Left cardiac atrium (tissue), 4 donors: ENCODE data around the gene ZSCAN9. TPM values are rescaled to one million over a fixed set of nuclear protein-coding genes. Genes with fewer than 3 reads are reported as not detected.

Experiments used
- ATAC-seq, 2 donors: fragments of 200-7000 bp; cut with Tn5 transposase; one replicate each; pipeline ENCODE4 v1.9.1; 2020; ENCODE audit warnings: mild to moderate bottlenecking in 2 of 2, moderate library complexity in 2 of 2
- DNase-seq: peaks from one replicate; pipeline ENCODE4 v3.0.0-alpha.2; 2020
- intact Hi-C, 2 donors: fragments of 100-400 bp; cut with DNase I; formaldehyde crosslinking; loops; one replicate each; pipeline versions ENCODE4 v1.14.1 to v1.15.1; 2022 to 2023
- long read RNA-seq: library from polyadenylated mRNA; unstranded; transcript quantifications from one replicate; pipeline ENCODE4 v2.0.0, GENCODE V29; 2021
- total RNA-seq, 2 donors: library from RNA; stranded (reverse); fragmentation: NEBNext Ultra II Directional; extraction: Animal tissue kit (Norgen Biotek cat#: 25700); gene quantifications; one replicate each; pipeline ENCODE4 v1.2.1, GENCODE V29; 2021
- donor health status: DM: no; HTN: yes; CAD: no.
- donor health status: DM: no; HTN: yes; CAD: no; lungs with severe emphysema.
- donor health status: DM: yes; HTN: yes; CAD: no.
- donor health status: Dilated cardiomyopathy.

ZSCAN9 gene
- total RNA-seq: 1 to 10 TPM; 9.2 to 9.6 TPM
- long read RNA-seq, transcript ZSCAN9-201 (4 exons, 1,621 nt): major isoform, 7 of 10 reads
- long read RNA-seq, partial matches to known transcripts: 1 of 10 reads
- long read RNA-seq, other reads (novel, unspliced or antisense): 1 of 10 reads

- intact Hi-C loops: no loop called here
- ATAC-seq (peak; percentile 98 to 100), DNase-seq (peak; percentile 92)
Observed at GRCh38 chr6:28225056-28225834, at the start of gene ZSCAN9. Gene ZSCAN9, plus strand, starts transcription at chr6:28225275. Its CDS starts 1,810 bp downstream, at chr6:28227085.

GRCh38 chr6:28176373-28176772 is 48.7 kb upstream of the ZSCAN9 start:
- DNase-seq: no peak
- intact Hi-C loops: no loop called here
- no peak for ATAC-seq

GRCh38 chr6:28182255-28182654 is 42.8 kb upstream of the ZSCAN9 start:
- no peak for ATAC-seq
- intact Hi-C loops: no loop called here
- no peak for DNase-seq

- intact Hi-C loops: no loop called here
- ATAC-seq: no peak
- DNase-seq: no peak
Observed at GRCh38 chr6:28188111-28188979, 36.7 kb upstream of the ZSCAN9 start.

GRCh38 chr6:28200020-28200419 is 25.1 kb upstream of the ZSCAN9 start:
- DNase-seq: no peak
- ATAC-seq: no peak
- intact Hi-C loops: no loop called here

GRCh38 chr6:28203201-28203600 is 21.9 kb upstream of the ZSCAN9 start:
- DNase-seq (no peak), ATAC-seq (no peak)
- intact Hi-C loops: no loop called here

- intact Hi-C loops: no loop called here
- DNase-seq (no peak), ATAC-seq (no peak)
Observed at GRCh38 chr6:28205879-28206278, 19.2 kb upstream of the ZSCAN9 start.

GRCh38 chr6:28206527-28206926 is 18.5 kb upstream of the ZSCAN9 start:
- intact Hi-C loops: no loop called here
- ATAC-seq (no peak), DNase-seq (no peak)

GRCh38 chr6:28206928-28207509 is 18.1 kb upstream of the ZSCAN9 start:
- DNase-seq (no peak), ATAC-seq (no peak)
- intact Hi-C loops: no loop called here

GRCh38 chr6:28207510-28208110 is 17.5 kb upstream of the ZSCAN9 start:
- intact Hi-C loops: no loop called here
- ATAC-seq (peak in 1 of 2 donors; percentile 47), DNase-seq (no peak)

- DNase-seq (no peak), ATAC-seq (no peak)
Observed at GRCh38 chr6:28208111-28208659, 16.9 kb upstream of the ZSCAN9 start.

GRCh38 chr6:28209753-28210535 is 15.1 kb upstream of the ZSCAN9 start:
- intact Hi-C loops: no loop called here

More at GRCh38 chr6:28208111-28208659, 16.9 kb upstream of the ZSCAN9 start:
- intact Hi-C loops: no loop called here

GRCh38 chr6:28211840-28212509 is 13.1 kb upstream of the ZSCAN9 start:
- DNase-seq (no peak), ATAC-seq (no peak)
- intact Hi-C loops: no loop called here

More at GRCh38 chr6:28209753-28210535, 15.1 kb upstream of the ZSCAN9 start:
- DNase-seq (no peak), ATAC-seq (no peak)

GRCh38 chr6:28212510-28213212 is 12.4 kb upstream of the ZSCAN9 start:
- intact Hi-C loops: no loop called here
- ATAC-seq (peak in 1 of 2 donors; percentile 86), DNase-seq (no peak)

GRCh38 chr6:28213213-28213523 is 11.9 kb upstream of the ZSCAN9 start:
- ATAC-seq (no peak), DNase-seq (no peak)
- intact Hi-C loops: no loop called here

- no peak for DNase-seq
- ATAC-seq: no peak
- intact Hi-C loops: no loop called here
Observed at GRCh38 chr6:28215425-28215824, 9.7 kb upstream of the ZSCAN9 start.

- no peak for DNase-seq
- intact Hi-C loops: no loop called here
- no peak for ATAC-seq
Observed at GRCh38 chr6:28217890-28218289, 7.2 kb upstream of the ZSCAN9 start.
